HepG2 (cell line): ENCODE measurements around the gene CCDC91.

Experiments used
- FOXK2 ChIP-seq: fragments of 450-650 bp; IDR thresholded peaks from 2 replicates; pipeline ENCODE4 v1.6.1; 2016
- LCORL ChIP-seq, 2 experiments: fragments of 450-650 bp in 1 of 2; sonication (generic) in 1 of 2; formaldehyde crosslinking in 1 of 2; IDR thresholded peaks; 2 replicates each; pipeline versions ENCODE4 v1.5.0 to v1.6.1; 2017 to 2020; ENCODE audit warnings: antibody characterized with exemption in 1 of 2, missing genetic modification reagents in 1 of 2
- SIN3A ChIP-seq: IDR thresholded peaks from 2 replicates; pipeline ENCODE4 v1.6.1; 2011; ENCODE audit warnings: low read depth, mild to moderate bottlenecking, control low read depth, low read length, borderline replicate concordance
- THAP11 ChIP-seq: IDR thresholded peaks from 2 replicates; pipeline ENCODE4 v1.6.1; 2016; ENCODE audit warnings: missing biosample characterization, missing genetic modification reagents
- ZNF674 ChIP-seq: sonication (generic); formaldehyde crosslinking; IDR thresholded peaks from 2 replicates; pipeline ENCODE4 v1.5.0; 2020; ENCODE audit warnings: low read depth, mild to moderate bottlenecking, missing genetic modification reagents
- TF ChIP-seq, protein P1 (sequence below), 2 experiments: sonication (generic) in 1 of 2; formaldehyde crosslinking in 1 of 2; IDR thresholded peaks; 2 replicates each; pipeline versions ENCODE4 v1.4.0 to v1.6.1; 2018 to 2020; ENCODE audit warnings: missing genetic modification reagents in 2 of 2, borderline replicate concordance in 1 of 2, low read depth in 1 of 2, mild to moderate bottlenecking in 1 of 2, missing biosample characterization in 1 of 2
- TF ChIP-seq, protein P2 (sequence below): sonication (generic); formaldehyde crosslinking; IDR thresholded peaks from 2 replicates; pipeline ENCODE4 v1.4.0; 2020; ENCODE audit warnings: missing genetic modification reagents
- TF ChIP-seq, protein P3 (sequence below): sonication (generic); formaldehyde crosslinking; conservative IDR thresholded peaks from 2 replicates; pipeline ENCODE4 v1.4.0; 2020; ENCODE audit warnings: missing genetic modification reagents
- TF ChIP-seq, protein P4 (sequence below): IDR thresholded peaks from 2 replicates; pipeline ENCODE4 v1.6.1; 2016; ENCODE audit warnings: mild to moderate bottlenecking

DNA sequence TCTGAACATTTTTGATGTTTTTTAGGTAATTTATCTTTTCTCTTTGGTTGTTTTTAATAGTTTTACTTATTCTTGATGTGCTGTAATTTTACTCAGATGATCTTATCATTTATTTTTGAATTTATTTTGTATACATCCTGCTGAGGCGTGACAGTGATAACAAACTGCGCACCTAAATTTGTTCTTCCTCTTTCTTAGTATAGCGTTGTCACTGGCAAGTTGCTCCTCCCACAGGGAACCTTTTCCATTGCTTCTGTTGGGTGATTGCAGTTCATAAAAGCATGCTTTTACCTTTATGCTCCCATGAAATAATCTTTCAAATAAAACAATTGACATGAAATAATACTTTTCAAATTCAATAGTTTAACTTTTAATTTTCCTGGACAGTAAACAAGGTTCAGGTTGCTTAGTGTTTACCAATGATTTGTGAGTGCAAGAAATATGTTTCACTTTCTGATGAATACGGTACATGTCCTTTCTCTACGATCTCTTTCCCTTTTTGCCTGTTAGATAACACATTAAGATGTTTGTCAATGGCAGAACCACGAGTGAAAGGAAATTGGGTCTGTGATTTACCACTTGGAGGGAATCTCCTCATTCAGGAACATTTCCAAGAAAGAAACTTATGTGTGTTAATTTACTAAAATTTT, 223.3 kb downstream of the CCDC91 start:
- TF ChIP-seq, protein P1, sequence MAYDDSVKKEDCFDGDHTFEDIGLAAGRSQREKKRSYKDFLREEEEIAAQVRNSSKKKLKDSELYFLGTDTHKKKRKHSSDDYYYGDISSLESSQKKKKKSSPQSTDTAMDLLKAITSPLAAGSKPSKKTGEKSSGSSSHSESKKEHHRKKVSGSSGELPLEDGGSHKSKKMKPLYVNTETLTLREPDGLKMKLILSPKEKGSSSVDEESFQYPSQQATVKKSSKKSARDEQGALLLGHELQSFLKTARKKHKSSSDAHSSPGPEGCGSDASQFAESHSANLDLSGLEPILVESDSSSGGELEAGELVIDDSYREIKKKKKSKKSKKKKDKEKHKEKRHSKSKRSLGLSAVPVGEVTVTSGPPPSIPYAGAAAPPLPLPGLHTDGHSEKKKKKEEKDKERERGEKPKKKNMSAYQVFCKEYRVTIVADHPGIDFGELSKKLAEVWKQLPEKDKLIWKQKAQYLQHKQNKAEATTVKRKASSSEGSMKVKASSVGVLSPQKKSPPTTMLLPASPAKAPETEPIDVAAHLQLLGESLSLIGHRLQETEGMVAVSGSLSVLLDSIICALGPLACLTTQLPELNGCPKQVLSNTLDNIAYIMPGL (CRISPR knock-in tag; IDR thresholded peaks at IDR 0.05; ENCODE audit: borderline replicate concordance in 1 of 2, low read depth in 1 of 2): no peak
- TF ChIP-seq, protein P2, sequence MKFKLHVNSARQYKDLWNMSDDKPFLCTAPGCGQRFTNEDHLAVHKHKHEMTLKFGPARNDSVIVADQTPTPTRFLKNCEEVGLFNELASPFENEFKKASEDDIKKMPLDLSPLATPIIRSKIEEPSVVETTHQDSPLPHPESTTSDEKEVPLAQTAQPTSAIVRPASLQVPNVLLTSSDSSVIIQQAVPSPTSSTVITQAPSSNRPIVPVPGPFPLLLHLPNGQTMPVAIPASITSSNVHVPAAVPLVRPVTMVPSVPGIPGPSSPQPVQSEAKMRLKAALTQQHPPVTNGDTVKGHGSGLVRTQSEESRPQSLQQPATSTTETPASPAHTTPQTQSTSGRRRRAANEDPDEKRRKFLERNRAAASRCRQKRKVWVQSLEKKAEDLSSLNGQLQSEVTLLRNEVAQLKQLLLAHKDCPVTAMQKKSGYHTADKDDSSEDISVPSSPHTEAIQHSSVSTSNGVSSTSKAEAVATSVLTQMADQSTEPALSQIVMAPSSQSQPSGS: no peak
- no peak for TF ChIP-seq FOXK2
- TF ChIP-seq THAP11 (CRISPR knock-in tag): no peak
- TF ChIP-seq, protein P3, sequence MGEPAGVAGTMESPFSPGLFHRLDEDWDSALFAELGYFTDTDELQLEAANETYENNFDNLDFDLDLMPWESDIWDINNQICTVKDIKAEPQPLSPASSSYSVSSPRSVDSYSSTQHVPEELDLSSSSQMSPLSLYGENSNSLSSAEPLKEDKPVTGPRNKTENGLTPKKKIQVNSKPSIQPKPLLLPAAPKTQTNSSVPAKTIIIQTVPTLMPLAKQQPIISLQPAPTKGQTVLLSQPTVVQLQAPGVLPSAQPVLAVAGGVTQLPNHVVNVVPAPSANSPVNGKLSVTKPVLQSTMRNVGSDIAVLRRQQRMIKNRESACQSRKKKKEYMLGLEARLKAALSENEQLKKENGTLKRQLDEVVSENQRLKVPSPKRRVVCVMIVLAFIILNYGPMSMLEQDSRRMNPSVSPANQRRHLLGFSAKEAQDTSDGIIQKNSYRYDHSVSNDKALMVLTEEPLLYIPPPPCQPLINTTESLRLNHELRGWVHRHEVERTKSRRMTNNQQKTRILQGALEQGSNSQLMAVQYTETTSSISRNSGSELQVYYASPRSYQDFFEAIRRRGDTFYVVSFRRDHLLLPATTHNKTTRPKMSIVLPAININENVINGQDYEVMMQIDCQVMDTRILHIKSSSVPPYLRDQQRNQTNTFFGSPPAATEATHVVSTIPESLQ (CRISPR knock-in tag): no peak
- no peak for TF ChIP-seq LCORL (IDR thresholded peaks at IDR 0.05)
- TF ChIP-seq LCORL (CRISPR knock-in tag; IDR thresholded peaks at IDR 0.05): no peak
- TF ChIP-seq, protein P4, sequence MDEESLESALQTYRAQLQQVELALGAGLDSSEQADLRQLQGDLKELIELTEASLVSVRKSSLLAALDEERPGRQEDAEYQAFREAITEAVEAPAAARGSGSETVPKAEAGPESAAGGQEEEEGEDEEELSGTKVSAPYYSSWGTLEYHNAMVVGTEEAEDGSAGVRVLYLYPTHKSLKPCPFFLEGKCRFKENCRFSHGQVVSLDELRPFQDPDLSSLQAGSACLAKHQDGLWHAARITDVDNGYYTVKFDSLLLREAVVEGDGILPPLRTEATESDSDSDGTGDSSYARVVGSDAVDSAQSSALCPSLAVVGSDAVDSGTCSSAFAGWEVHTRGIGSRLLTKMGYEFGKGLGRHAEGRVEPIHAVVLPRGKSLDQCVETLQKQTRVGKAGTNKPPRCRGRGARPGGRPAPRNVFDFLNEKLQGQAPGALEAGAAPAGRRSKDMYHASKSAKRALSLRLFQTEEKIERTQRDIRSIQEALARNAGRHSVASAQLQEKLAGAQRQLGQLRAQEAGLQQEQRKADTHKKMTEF (CRISPR knock-in tag): no peak
- TF ChIP-seq SIN3A: no peak
- no peak for TF ChIP-seq ZNF674
